ENCODE data around the gene SLK. TPM values are rescaled to one million over a fixed set of nuclear protein-coding genes. Genes with fewer than 3 reads are reported as not detected.

SLK gene
- total RNA-seq, 1 donor from 2014 or later, result 30.2 TPM

DNA sequence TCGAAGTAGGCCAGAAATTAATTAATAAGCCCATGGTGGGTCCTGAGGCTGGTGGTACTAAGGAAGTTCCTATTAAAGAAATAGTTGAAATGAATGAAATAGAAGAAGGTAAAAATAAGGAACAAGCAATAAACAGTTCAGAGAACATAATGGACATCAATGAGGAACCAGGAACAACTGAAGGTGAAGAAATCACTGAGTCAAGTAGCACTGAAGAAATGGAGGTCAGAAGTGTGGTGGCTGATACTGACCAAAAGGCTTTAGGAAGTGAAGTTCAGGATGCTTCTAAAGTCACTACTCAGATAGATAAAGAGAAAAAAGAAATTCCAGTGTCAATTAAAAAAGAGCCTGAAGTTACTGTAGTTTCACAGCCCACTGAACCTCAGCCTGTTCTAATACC is 36.0 kb downstream of the SLK start:
- Mint-ChIP-seq H3K27ac (no peak overlapping the region), H3K36me3 (peaks cover 37% of the 10 kb centered on the region), H3K27me3 (ENCODE audit: low read depth) (no peaks in the 10 kb centered on the region), H3K4me1 (no peaks in the 10 kb centered on the region), H3K9me3 (no peaks in the 10 kb centered on the region), H3K4me3 (no peak overlapping the region)
- no peak for DNase-seq (ENCODE audit: low spot score in 2 of 2, unreplicated experiment in 2 of 2)
- TF ChIP-seq, protein P1, sequence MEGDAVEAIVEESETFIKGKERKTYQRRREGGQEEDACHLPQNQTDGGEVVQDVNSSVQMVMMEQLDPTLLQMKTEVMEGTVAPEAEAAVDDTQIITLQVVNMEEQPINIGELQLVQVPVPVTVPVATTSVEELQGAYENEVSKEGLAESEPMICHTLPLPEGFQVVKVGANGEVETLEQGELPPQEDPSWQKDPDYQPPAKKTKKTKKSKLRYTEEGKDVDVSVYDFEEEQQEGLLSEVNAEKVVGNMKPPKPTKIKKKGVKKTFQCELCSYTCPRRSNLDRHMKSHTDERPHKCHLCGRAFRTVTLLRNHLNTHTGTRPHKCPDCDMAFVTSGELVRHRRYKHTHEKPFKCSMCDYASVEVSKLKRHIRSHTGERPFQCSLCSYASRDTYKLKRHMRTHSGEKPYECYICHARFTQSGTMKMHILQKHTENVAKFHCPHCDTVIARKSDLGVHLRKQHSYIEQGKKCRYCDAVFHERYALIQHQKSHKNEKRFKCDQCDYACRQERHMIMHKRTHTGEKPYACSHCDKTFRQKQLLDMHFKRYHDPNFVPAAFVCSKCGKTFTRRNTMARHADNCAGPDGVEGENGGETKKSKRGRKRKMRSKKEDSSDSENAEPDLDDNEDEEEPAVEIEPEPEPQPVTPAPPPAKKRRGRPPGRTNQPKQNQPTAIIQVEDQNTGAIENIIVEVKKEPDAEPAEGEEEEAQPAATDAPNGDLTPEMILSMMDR (IDR thresholded peaks at IDR 0.05; ENCODE audit: unreplicated experiment), result no peak

DNA sequence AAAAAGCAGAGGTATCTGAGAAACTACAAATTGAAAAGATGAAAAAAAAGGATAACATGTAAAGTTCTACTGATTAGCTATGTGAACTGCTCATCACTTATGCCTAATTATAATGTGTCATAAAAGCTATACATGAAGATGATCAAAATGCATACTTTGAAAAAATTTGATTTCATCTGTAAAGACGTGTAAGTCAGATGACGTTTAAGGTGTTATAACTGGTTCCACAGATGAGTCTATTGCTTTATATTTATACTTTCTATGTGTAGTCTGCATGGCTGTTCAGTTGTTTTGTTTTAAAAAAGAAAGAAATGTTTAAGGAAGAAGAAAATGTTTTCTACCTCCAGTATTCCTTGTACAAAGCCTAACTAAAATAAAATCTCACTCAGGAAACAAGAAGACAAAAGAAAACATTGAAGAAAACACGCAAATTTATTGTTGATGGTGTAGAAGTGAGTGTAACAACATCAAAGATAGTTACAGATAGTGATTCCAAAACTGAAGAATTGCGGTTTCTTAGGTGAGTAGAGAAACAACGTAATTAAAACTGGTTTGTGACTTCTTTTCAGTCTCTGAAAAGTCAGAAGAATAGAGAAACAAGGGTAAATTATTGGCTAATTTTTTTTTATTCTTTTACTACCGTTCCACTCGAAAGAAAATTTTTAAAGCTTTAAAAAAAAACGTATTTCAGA is 38.4 kb downstream of the SLK start:
- TF ChIP-seq, protein P1 (IDR thresholded peaks at IDR 0.05; ENCODE audit: unreplicated experiment), result no peak
- DNase-seq (ENCODE audit: low spot score in 2 of 2, unreplicated experiment in 2 of 2), result no peak
- Mint-ChIP-seq H3K27me3 (ENCODE audit: low read depth) (no peaks in the 10 kb centered on the region), H3K4me3 (no peak overlapping the region), H3K27ac (no peak overlapping the region), H3K36me3 (peaks cover 37% of the 10 kb centered on the region), H3K9me3 (no peaks in the 10 kb centered on the region), H3K4me1 (no peaks in the 10 kb centered on the region)

DNA sequence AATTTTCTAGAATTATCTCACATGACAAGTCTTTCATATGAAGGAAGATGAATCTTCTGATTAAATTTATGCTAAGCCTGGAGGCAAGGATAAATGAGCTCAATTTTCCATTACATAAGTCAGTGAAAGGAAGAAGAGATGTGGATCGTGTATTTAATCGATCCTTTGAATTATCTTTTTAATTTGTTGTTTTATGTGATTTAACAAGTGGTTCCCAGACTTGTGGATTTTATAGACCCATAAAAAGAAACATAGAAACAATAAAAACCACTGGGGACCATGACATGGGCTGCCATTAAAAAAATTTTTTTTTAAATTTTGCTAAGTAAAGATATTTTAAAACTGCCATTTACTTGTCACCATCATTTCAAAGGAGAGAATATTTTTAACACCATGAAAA is 45.0 kb downstream of the SLK start:
- no peak for DNase-seq (ENCODE audit: low spot score in 2 of 2, unreplicated experiment in 2 of 2)
- TF ChIP-seq, protein P1 (IDR thresholded peaks at IDR 0.05; ENCODE audit: unreplicated experiment), result no peak
- Mint-ChIP-seq H3K4me1 (no peaks in the 10 kb centered on the region), H3K27me3 (ENCODE audit: low read depth) (no peaks in the 10 kb centered on the region), H3K9me3 (no peaks in the 10 kb centered on the region), H3K27ac (no peak overlapping the region), H3K36me3 (peaks cover 12% of the 10 kb centered on the region), H3K4me3 (no peak overlapping the region)

DNA sequence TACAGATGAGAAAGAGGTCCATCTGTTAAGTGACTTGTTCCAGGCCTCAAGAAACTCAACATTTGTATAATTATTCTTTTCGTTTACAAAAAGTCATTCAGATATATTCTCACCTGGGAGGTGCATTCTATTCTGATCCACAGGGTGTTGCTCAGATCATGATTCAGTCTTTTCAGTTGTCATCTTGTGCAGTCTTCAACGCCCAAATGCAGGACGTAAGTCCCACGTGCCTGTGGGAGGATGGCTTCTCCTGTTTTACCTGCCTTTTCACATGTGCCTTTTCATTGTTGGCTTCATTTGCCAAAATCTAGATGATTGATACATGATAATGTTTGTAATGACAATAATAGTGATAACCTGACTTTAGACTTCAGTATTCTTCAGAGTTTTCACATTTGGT is 46.5 kb downstream of the SLK start:
- TF ChIP-seq, protein P1 (IDR thresholded peaks at IDR 0.05; ENCODE audit: unreplicated experiment), result no peak
- Mint-ChIP-seq H3K27ac (no peak overlapping the region), H3K36me3 (peaks cover 14% of the 10 kb centered on the region), H3K4me3 (no peak overlapping the region), H3K27me3 (ENCODE audit: low read depth) (no peaks in the 10 kb centered on the region), H3K4me1 (no peaks in the 10 kb centered on the region), H3K9me3 (no peaks in the 10 kb centered on the region)
- no peak for DNase-seq (ENCODE audit: low spot score in 2 of 2, unreplicated experiment in 2 of 2)

DNA sequence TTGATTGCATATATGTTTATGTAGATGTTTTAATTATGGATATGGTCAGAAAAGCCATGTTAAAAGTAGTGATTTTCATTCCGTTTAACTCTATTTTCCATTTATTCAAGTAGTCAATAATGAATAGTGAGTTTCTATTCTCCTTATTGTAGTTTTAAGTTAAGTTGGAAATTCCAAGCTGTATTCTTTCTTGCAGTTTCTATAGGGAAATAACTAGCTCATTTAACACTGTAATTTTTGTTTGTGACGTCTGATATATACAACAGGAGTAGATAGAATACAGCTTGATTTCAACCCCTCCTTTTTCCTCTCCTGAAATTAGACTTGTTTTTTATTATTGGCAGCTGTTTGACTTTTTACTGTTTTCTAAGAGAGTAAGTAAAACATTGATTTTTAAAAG is 47.2 kb downstream of the SLK start:
- H3K9me3 Mint-ChIP-seq, result no peaks in the 10 kb centered on the region
- no peak for DNase-seq (ENCODE audit: low spot score in 2 of 2, unreplicated experiment in 2 of 2)
- H3K27me3 Mint-ChIP-seq (ENCODE audit: low read depth), result no peaks in the 10 kb centered on the region
- TF ChIP-seq, protein P1 (IDR thresholded peaks at IDR 0.05; ENCODE audit: unreplicated experiment), result no peak
- no peaks in the 10 kb centered on the region for H3K4me1 Mint-ChIP-seq
- no peak overlapping the region for H3K4me3 Mint-ChIP-seq
- no peak overlapping the region for H3K27ac Mint-ChIP-seq
- peaks cover 18% of the 10 kb centered on the region for H3K36me3 Mint-ChIP-seq

All from mesothelial cell of epicardium (in vitro differentiated cells).